Right lobe of liver (tissue), 6 donors: ENCODE data around the gene NRP2. TPM values are rescaled to one million over a fixed set of nuclear protein-coding genes. Genes with fewer than 3 reads are reported as not detected.

Experiments used
- ATAC-seq, 4 donors: fragments of 200-7000 bp; cut with Tn5 transposase; one replicate each; pipeline ENCODE4 v1.9.1; 2020; ENCODE audit warnings: mild to moderate bottlenecking in 4 of 4, moderate library complexity in 4 of 4
- DNase-seq, 3 donors: peaks; one replicate each; pipeline ENCODE4 v3.0.0-alpha.2; 2020
- H3K27ac ChIP-seq, 3 donors: fragments of 200-600 bp; one replicate each; pipeline ENCODE4 v1.8.0; 2022
- H3K27me3 ChIP-seq, 2 donors: fragments of 200-600 bp; one replicate each; pipeline ENCODE4 v1.8.0; 2022
- H3K36me3 ChIP-seq, 4 donors: fragments of 200-600 bp; sonication (generic) in 1 of 4; one replicate each; pipeline versions ENCODE4 v1.5.1 to v1.8.0; 2017 to 2022; ENCODE audit warnings: control low read depth in 1 of 4
- H3K4me1 ChIP-seq, 4 donors: fragments of 200-600 bp; sonication (generic) in 1 of 4; one replicate each; pipeline versions ENCODE4 v1.5.1 to v1.8.0; 2017 to 2022; ENCODE audit warnings: control low read depth in 1 of 4
- H3K4me3 ChIP-seq, 3 donors: fragments of 200-600 bp; one replicate each; pipeline ENCODE4 v1.8.0; 2022
- H3K9me3 ChIP-seq, 4 donors: fragments of 200-600 bp; sonication (generic) in 1 of 4; one replicate each; pipeline versions ENCODE4 v1.5.1 to v1.8.0; 2017 to 2022; ENCODE audit warnings: control low read depth in 1 of 4
- POLR2A ChIP-seq: fragments of 450-650 bp; IDR thresholded peaks from one replicate; pipeline ENCODE4 v1.6.1; 2017; ENCODE audit warnings: antibody characterized with exemption, mild to moderate bottlenecking
- WGBS: methylation state at CpG from one replicate; pipeline ENCODE4 v1.1.6; 2018; ENCODE audit warnings: low coverage, low lambda C conversion rate; ENCODE audit not compliant: insufficient coverage; ENCODE audit errors: missing lambda C conversion rate; 5-methylcytosine and 5-hydroxymethylcytosine counted together
- intact Hi-C, 2 donors: fragments of 100-400 bp; cut with DNase I; formaldehyde crosslinking; loops; one replicate each; pipeline versions ENCODE4 v1.11.2 to v1.14.1; 2022
- total RNA-seq, 6 experiments: library from RNA; depleted of rRNA in 2 of 6; stranded (reverse); fragments of >200 nt in 2 of 6; fragmentation: NEBNext Ultra II Directional in 3 of 6; extraction: Animal tissue kit (Norgen Biotek cat#: 25700) in 3 of 6; gene quantifications; one replicate each; pipeline versions ENCODE4 v1.1.0 to v1.2.4, GENCODE V29; 2016 to 2023
- TF ChIP-seq, protein P1 (sequence below), 4 donors: fragments of 200-600 bp in 3 of 4; fragments of 450-650 bp in 1 of 4; IDR thresholded peaks; one replicate each; pipeline versions ENCODE4 v1.5.1 to v1.8.0; 2016 to 2022; ENCODE audit warnings: antibody characterized with exemption in 4 of 4, mild to moderate bottlenecking in 2 of 4
- donor health status: DM: no; HTN: yes; CAD: no.
- donor health status: DM: no; HTN: no; CAD: no.
- donor health status: DM: no; HTN: no; CAD: no.
- donor health status: DM: no; HTN: yes; CAD: no.
- donor health status: DM: no; HTN: yes; CAD: no.

The NRP2 gene
- total RNA-seq, 6 experiments from 2014 or later = 5.5 to 23.7 (median 8.6) TPM

DNA sequence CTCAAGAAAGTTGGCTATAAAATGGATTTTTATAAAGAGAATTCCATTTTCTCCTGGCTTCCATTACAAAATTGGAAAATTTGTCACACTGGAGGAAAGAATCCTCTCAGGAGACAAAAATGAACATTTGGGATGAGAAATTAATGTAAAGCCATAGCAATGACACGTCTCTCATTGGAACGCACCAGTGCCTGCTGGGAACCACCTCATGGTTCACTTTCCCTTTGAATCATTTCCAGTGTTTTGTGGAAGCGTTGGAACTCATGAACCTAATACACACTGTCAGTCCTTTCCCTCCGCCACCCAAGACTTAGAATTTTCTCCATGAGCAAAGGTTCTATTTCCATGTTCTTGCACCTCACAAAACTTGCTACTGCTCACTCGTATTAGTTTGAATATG is 21.0 kb upstream of the NRP2 start:
- no peaks in the 10 kb centered on the region for H3K27me3 ChIP-seq
- WGBS = 63% methylated on average over 4 of the region's 5 CpGs
- DNase-seq = no peak
- no peaks in the 10 kb centered on the region for H3K4me1 ChIP-seq
- no peaks in the 10 kb centered on the region for H3K9me3 ChIP-seq
- H3K4me3 ChIP-seq = no peak overlapping the region
- no peak overlapping the region for H3K27ac ChIP-seq
- no peaks in the 10 kb centered on the region for H3K36me3 ChIP-seq
- intact Hi-C loops = no loop called here
- ATAC-seq = no peak
- TF ChIP-seq, protein P1, sequence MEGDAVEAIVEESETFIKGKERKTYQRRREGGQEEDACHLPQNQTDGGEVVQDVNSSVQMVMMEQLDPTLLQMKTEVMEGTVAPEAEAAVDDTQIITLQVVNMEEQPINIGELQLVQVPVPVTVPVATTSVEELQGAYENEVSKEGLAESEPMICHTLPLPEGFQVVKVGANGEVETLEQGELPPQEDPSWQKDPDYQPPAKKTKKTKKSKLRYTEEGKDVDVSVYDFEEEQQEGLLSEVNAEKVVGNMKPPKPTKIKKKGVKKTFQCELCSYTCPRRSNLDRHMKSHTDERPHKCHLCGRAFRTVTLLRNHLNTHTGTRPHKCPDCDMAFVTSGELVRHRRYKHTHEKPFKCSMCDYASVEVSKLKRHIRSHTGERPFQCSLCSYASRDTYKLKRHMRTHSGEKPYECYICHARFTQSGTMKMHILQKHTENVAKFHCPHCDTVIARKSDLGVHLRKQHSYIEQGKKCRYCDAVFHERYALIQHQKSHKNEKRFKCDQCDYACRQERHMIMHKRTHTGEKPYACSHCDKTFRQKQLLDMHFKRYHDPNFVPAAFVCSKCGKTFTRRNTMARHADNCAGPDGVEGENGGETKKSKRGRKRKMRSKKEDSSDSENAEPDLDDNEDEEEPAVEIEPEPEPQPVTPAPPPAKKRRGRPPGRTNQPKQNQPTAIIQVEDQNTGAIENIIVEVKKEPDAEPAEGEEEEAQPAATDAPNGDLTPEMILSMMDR (IDR thresholded peaks at IDR 0.05) = no peak
- TF ChIP-seq POLR2A = no peak

DNA sequence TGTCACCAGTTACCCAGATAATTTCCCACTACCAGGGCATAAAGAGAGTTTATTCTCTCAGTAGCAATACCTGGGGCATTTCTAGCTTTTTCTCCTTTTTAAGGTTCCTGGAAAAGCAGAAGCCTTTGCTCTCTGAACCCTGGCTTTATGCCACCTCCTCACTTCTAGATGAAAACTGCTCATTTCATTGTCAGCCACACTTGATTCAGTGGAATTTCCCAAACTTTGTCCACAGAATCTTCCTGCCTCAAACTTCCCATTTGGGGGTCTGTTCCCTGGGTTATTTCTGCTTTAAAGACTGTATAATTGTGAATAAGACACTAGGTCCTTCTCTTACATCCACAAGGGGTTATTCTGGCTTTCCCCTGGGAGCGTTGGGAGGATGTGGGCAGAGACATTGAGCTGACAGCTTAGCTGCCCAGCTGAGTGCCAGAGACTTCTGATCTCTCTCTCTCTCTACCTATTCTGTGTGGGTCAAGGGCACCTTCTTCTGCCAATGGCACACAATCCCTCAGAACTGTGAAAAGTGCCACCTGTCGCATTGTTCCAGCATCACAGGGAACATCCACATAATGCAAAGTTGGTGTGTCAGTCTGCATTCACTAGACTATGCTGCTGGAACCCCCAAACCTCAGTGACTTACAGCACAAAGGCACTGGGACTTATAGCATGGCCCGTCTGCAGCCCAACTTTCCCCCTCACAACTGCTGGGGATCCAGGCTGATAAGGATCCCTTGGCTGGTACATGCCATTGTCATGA is 19.9 kb upstream of the NRP2 start:
- no peaks in the 10 kb centered on the region for H3K4me1 ChIP-seq
- no peak overlapping the region for H3K27ac ChIP-seq
- H3K27me3 ChIP-seq = no peaks in the 10 kb centered on the region
- DNase-seq (no peak), ATAC-seq (no peak)
- intact Hi-C loops = no loop called here
- no peak overlapping the region for H3K4me3 ChIP-seq
- TF ChIP-seq, protein P1 (IDR thresholded peaks at IDR 0.05) = no peak
- TF ChIP-seq POLR2A = no peak
- WGBS = 71% methylated on average over 1 of the region's 3 CpGs
- no peaks in the 10 kb centered on the region for H3K9me3 ChIP-seq
- no peaks in the 10 kb centered on the region for H3K36me3 ChIP-seq

DNA sequence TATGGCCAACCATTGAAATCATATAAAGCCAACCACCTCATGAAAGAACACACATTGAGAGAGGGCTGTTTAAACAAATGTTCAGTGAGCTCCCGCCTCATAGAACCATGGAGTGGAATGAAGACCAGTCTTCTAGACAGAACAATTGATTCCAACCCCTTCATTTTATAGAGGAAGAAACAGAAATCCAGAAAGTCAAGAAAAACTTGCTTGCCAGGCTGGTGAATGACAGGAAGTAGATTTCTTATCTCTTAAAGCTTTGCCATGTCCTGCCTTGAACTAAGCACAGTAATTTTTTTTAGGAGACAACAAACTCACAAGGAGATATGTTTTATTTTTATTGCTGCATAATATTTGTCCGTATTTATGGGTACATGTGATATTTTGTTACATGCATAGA is 16.5 kb upstream of the NRP2 start:
- H3K9me3 ChIP-seq = no peaks in the 10 kb centered on the region
- no peak overlapping the region for H3K27ac ChIP-seq
- DNase-seq (no peak), ATAC-seq (no peak)
- H3K4me3 ChIP-seq = no peak overlapping the region
- H3K4me1 ChIP-seq = no peaks in the 10 kb centered on the region
- intact Hi-C loops = no loop called here
- WGBS = 67% methylated on average over 2 of the region's 2 CpGs
- no peaks in the 10 kb centered on the region for H3K36me3 ChIP-seq
- TF ChIP-seq POLR2A = no peak
- TF ChIP-seq, protein P1 (IDR thresholded peaks at IDR 0.05) = no peak
- H3K27me3 ChIP-seq = no peaks in the 10 kb centered on the region

DNA sequence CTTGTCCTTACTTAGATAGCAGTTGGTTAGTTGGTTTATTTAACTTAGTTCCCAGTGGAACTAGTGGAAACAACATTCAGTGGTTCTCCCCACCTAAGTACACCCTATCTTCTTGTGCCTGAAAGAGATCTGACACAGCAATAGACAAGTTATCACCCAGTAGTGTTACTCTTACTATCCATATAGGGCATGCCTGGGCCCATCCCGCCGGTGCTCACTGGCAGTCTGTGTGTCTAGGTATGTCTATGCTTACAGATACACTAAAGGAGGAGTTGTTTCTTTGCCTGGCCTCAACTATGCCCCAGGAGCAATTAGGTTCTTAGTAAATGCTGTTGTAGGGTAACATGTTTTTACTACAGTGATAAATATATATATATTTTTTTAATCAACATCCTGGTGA is 12.0 kb upstream of the NRP2 start:
- intact Hi-C loops = no loop called here
- TF ChIP-seq, protein P1 (IDR thresholded peaks at IDR 0.05) = no peak
- TF ChIP-seq POLR2A = no peak
- no peak overlapping the region for H3K27ac ChIP-seq
- 64% methylated on average over 2 of the region's 2 CpGs for WGBS
- DNase-seq = no peak
- H3K4me1 ChIP-seq = no peaks in the 10 kb centered on the region
- H3K4me3 ChIP-seq = no peak overlapping the region
- ATAC-seq = no peak
- H3K36me3 ChIP-seq = no peaks in the 10 kb centered on the region
- no peaks in the 10 kb centered on the region for H3K27me3 ChIP-seq
- no peaks in the 10 kb centered on the region for H3K9me3 ChIP-seq
